Measurements from ENCODE around the gene UGCG.
"Not testable (repeated sequence)": the region's sequence is repeated elsewhere in the genome, so short reads cannot be mapped to it uniquely, and the experiment has no call there.

UGCG gene

DNA sequence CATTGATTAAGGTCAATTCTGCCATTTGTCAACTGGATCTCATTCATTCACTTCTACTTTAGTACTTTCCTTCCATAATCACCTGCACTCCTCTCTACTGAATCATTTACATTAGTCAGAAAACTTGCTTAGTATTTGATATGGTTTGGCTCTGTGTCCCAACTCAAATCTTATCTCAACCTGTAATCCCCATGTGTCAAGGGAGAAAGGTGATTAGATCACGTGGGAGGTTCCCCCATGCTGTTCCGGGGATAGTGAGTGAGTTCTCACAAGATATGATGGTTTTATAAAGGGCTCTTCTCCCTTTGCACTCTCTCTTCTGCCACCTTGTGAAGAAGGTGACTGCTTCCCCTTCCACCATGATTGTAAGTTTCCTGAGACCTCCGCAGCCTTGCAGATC, 23.7 kb upstream of the UGCG start:
- TF ChIP-seq, protein P1, sequence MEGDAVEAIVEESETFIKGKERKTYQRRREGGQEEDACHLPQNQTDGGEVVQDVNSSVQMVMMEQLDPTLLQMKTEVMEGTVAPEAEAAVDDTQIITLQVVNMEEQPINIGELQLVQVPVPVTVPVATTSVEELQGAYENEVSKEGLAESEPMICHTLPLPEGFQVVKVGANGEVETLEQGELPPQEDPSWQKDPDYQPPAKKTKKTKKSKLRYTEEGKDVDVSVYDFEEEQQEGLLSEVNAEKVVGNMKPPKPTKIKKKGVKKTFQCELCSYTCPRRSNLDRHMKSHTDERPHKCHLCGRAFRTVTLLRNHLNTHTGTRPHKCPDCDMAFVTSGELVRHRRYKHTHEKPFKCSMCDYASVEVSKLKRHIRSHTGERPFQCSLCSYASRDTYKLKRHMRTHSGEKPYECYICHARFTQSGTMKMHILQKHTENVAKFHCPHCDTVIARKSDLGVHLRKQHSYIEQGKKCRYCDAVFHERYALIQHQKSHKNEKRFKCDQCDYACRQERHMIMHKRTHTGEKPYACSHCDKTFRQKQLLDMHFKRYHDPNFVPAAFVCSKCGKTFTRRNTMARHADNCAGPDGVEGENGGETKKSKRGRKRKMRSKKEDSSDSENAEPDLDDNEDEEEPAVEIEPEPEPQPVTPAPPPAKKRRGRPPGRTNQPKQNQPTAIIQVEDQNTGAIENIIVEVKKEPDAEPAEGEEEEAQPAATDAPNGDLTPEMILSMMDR (IDR thresholded peaks at IDR 0.05; ENCODE audit: control insufficient read depth, insufficient read depth, low read depth, low read length, missing control alignments): no peak

DNA sequence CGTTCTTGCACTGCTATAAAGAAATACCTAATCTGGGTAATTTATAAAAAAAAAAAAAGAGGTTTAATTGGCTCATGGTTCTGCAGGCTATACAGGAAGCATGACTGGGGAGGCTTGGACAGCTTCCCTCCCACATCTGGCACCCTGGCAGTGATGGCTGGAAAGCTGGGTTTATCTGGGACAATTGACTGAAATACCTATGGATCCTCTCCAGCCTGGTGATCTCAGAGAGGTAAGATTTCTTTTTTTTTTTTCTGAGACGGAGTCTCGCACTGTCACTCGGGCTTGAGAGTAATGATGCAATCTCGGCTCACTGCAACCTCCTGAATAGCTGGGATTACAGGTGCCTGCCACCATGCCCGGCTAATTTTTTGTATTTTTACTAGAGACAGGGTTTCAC, 22.7 kb upstream of the UGCG start:
- DNase-seq (ENCODE audit: low read depth): no peak
- H3K4me3 ChIP-seq (ENCODE audit: control insufficient read depth, low read depth, low read length): no peak overlapping the region
- TF ChIP-seq, protein P1 (IDR thresholded peaks at IDR 0.05; ENCODE audit: control insufficient read depth, insufficient read depth, low read depth, low read length, missing control alignments): no peak

More for the DNA sequence above, 23.7 kb upstream of the UGCG start:
- H3K4me3 ChIP-seq (ENCODE audit: control insufficient read depth, low read depth, low read length): no peak overlapping the region
- no peak for DNase-seq (ENCODE audit: low read depth)

GRCh38 chr9:111874500-111874899, 22.1 kb upstream of the UGCG start:
- TF ChIP-seq, protein P1 (IDR thresholded peaks at IDR 0.05; ENCODE audit: control insufficient read depth, insufficient read depth, low read depth, low read length, missing control alignments): no peak
- DNase-seq (ENCODE audit: low read depth): no peak
- no peak overlapping the region for H3K4me3 ChIP-seq (ENCODE audit: control insufficient read depth, low read depth, low read length)

DNA sequence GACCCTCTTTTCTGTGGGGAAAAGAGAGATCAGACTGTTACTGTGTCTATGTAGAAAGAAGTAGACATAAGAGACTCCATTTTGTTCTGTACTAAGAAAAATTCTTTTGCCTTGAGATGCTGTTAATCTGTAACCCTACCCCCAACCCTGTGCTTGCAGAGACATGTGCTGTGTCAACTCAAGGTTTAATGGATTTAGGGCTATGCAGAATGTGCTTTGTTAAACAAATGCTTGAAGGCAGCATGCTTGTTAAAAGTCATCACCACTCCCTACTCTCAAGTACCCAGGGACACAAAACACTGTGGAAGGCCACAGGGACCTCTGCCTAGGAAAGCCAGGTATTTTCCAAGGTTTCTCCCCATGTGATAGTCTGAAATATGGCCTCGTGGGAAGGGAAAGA, 21.3 kb upstream of the UGCG start:
- DNase-seq (ENCODE audit: low read depth); H3K4me3 ChIP-seq (ENCODE audit: control insufficient read depth, low read depth, low read length): not testable (repeated sequence)

DNA sequence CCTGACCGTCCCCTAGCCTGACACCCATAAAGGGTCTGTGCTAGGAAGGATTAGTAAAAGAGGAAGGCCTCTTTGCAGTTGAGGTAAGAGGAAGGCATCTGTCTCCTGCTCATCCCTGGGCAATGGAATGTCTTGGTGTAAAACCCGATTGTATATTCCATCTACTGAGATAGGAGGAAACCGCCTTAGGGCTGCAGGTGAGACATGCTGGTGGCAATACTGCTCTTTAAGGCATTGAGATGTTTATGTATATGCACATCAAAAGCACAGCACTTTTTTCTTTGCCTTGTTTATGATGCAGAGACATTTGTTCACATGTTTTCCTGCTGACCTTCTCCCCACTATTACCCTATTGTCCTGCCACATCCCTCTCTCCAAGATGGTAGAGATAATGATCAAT, 20.9 kb upstream of the UGCG start:
- DNase-seq (ENCODE audit: low read depth); H3K4me3 ChIP-seq (ENCODE audit: control insufficient read depth, low read depth, low read length): not testable (repeated sequence)

DNA sequence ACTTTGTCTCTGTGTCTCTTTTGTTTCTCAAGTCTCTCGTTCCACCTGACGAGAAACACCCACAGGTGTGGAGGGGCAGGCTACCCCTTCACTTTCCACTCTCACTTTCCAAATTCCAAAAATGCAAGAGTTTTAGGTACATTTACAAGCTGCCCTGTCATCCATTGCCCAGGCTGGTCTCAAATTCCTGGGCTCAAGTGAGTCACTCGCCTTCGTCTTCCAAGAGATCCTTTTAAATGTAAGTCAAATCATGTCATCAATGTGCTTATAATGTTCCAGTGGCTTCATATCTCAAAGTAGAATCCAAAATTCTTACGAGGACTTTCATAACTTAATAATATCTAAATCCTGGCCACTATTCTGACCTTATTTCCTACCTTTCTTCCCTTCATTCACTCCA, 20.4 kb upstream of the UGCG start:
- TF ChIP-seq, protein P1 (IDR thresholded peaks at IDR 0.05; ENCODE audit: control insufficient read depth, insufficient read depth, low read depth, low read length, missing control alignments): no peak
- no peak for DNase-seq (ENCODE audit: low read depth)
- H3K4me3 ChIP-seq (ENCODE audit: control insufficient read depth, low read depth, low read length): no peak overlapping the region

DNA sequence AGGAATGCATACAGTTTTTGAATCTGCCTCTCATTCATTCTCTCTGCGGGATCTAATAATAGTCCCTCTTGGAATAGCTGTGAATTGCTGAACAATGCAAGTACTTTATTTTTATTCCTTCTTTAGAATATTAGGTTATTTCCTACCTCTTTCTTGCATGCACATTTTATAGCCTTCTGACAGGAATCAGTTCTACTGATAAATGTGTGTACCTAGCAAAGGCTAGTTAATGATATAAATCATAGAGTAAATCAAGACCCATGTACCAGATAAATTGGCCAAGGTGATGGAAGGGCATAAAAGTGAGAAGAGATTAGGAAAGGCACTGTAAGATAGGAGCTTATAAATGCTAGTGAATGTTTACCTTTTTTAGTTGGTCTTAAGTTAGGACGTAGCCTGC, 19.2 kb upstream of the UGCG start:
- TF ChIP-seq, protein P1 (IDR thresholded peaks at IDR 0.05; ENCODE audit: control insufficient read depth, insufficient read depth, low read depth, low read length, missing control alignments): no peak
- H3K4me3 ChIP-seq (ENCODE audit: control insufficient read depth, low read depth, low read length): no peak overlapping the region
- no peak for DNase-seq (ENCODE audit: low read depth)

- H3K4me3 ChIP-seq (ENCODE audit: control insufficient read depth, low read depth, low read length): no peak overlapping the region
- no peak for DNase-seq (ENCODE audit: low read depth)
- TF ChIP-seq, protein P1 (IDR thresholded peaks at IDR 0.05; ENCODE audit: control insufficient read depth, insufficient read depth, low read depth, low read length, missing control alignments): no peak
Measured at GRCh38 chr9:111878946-111879345, 17.7 kb upstream of the UGCG start.
